Stomach smooth muscle (tissue), 2 donors: Measurements from ENCODE around the gene ENPP7.
A peak's percentile ranks its signal among the peaks of the same experiment; 100 is the strongest.

ENCODE experiments used
- H3K27ac ChIP-seq: one replicate; pipeline ENCODE4 v1.7.0; 2013; ENCODE audit warnings: mild to moderate bottlenecking, low read length, inconsistent platforms
- H3K27me3 ChIP-seq, 2 donors: one replicate each; pipeline ENCODE4 v1.7.0; 2013; ENCODE audit warnings: low read length in 2 of 2; ENCODE audit not compliant: insufficient read depth in 2 of 2, control insufficient read depth in 1 of 2
- H3K36me3 ChIP-seq, 2 donors: one replicate each; pipeline ENCODE4 v1.7.0; 2013; ENCODE audit warnings: low read length in 2 of 2; ENCODE audit not compliant: control insufficient read depth in 2 of 2, insufficient read depth in 2 of 2
- H3K4me1 ChIP-seq: one replicate; pipeline ENCODE4 v1.7.0; 2013; ENCODE audit warnings: low read length; ENCODE audit not compliant: control insufficient read depth, insufficient read depth
- H3K4me3 ChIP-seq, 2 donors: one replicate each; pipeline ENCODE4 v1.7.0; 2013; ENCODE audit warnings: low read length in 2 of 2
- H3K9ac ChIP-seq, 2 donors: one replicate each; pipeline ENCODE4 v1.7.0; 2013; ENCODE audit warnings: low read length in 2 of 2, mild to moderate bottlenecking in 1 of 2
- H3K9me3 ChIP-seq, 2 donors: one replicate each; pipeline ENCODE4 v1.7.0; 2013; ENCODE audit warnings: low read length in 2 of 2; ENCODE audit not compliant: control insufficient read depth in 2 of 2
- donor health status: healthy.
- donor health status: Pancreatic carcinoma.

ENPP7 gene

GRCh38 chr17:79720705-79721292 is 9.9 kb upstream of the ENPP7 start:
- Histone ChIP-seq H3K4me3 (no peak overlapping the region), H3K9me3 (no peaks in the 10 kb centered on the region), H3K27me3 (peaks cover 0 to 11% of the 10 kb centered on the region in 2 donors), H3K9ac (no peak overlapping the region), H3K4me1 (no peaks in the 10 kb centered on the region), H3K27ac (no peak overlapping the region), H3K36me3 (no peaks in the 10 kb centered on the region)

- Histone ChIP-seq H3K4me3 (no peak overlapping the region), H3K27me3 (peaks cover 0 to 4% of the 10 kb centered on the region in 2 donors), H3K9ac (no peak overlapping the region), H3K9me3 (no peaks in the 10 kb centered on the region), H3K4me1 (no peaks in the 10 kb centered on the region), H3K27ac (no peak overlapping the region), H3K36me3 (no peaks in the 10 kb centered on the region)
Observed at GRCh38 chr17:79721993-79722671, 8.6 kb upstream of the ENPP7 start.

GRCh38 chr17:79722787-79723186 is 8.0 kb upstream of the ENPP7 start:
- Histone ChIP-seq H3K36me3 (no peaks in the 10 kb centered on the region), H3K4me3 (no peak overlapping the region), H3K27ac (no peak overlapping the region), H3K9ac (no peak overlapping the region), H3K4me1 (no peaks in the 10 kb centered on the region), H3K27me3 (peaks cover 0 to 4% of the 10 kb centered on the region in 2 donors), H3K9me3 (no peaks in the 10 kb centered on the region)

- H3K4me3 ChIP-seq = peak overlapping the region; percentile 58 to 77
- peaks cover 6% of the 10 kb centered on the region for H3K4me1 ChIP-seq
- H3K27me3 ChIP-seq = no peaks in the 10 kb centered on the region
- H3K27ac ChIP-seq = peak overlapping the region; percentile 2
- H3K36me3 ChIP-seq = no peaks in the 10 kb centered on the region
- H3K9ac ChIP-seq = peak overlapping the region; percentile 41 to 60
- no peaks in the 10 kb centered on the region for H3K9me3 ChIP-seq
Observed at GRCh38 chr17:79728169-79728907, 2.4 kb upstream of the ENPP7 start.

- Histone ChIP-seq H3K4me3 (peak overlapping the region in 1 of 2 donors; percentile 77), H3K9ac (no peak overlapping the region)
Observed at GRCh38 chr17:79728908-79729471, 1.8 kb upstream of the ENPP7 start.

GRCh38 chr17:79729761-79730160 is 982 bp upstream of the ENPP7 start:
- Histone ChIP-seq H3K9me3 (no peaks in the 10 kb centered on the region), H3K9ac (no peak overlapping the region), H3K36me3 (no peaks in the 10 kb centered on the region), H3K4me1 (peaks cover 6% of the 10 kb centered on the region), H3K27ac (no peak overlapping the region), H3K27me3 (no peaks in the 10 kb centered on the region), H3K4me3 (no peak overlapping the region)

More at GRCh38 chr17:79728908-79729471, 1.8 kb upstream of the ENPP7 start:
- Histone ChIP-seq H3K4me1 (peaks cover 6% of the 10 kb centered on the region), H3K36me3 (no peaks in the 10 kb centered on the region), H3K27me3 (no peaks in the 10 kb centered on the region), H3K9me3 (no peaks in the 10 kb centered on the region), H3K27ac (no peak overlapping the region)

GRCh38 chr17:79730437-79730768 is 340 bp upstream of the ENPP7 start:
- H3K4me3 ChIP-seq = no peak overlapping the region
- no peak overlapping the region for H3K9ac ChIP-seq
- H3K27me3 ChIP-seq = peaks cover 0 to under 1% of the 10 kb centered on the region in 2 donors
- no peaks in the 10 kb centered on the region for H3K9me3 ChIP-seq
- no peak overlapping the region for H3K27ac ChIP-seq
- H3K4me1 ChIP-seq = peaks cover 6% of the 10 kb centered on the region
- no peaks in the 10 kb centered on the region for H3K36me3 ChIP-seq

- Histone ChIP-seq H3K36me3 (no peaks in the 10 kb centered on the region), H3K27ac (no peak overlapping the region), H3K27me3 (peaks cover 0 to 2% of the 10 kb centered on the region in 2 donors), H3K4me3 (no peak overlapping the region), H3K4me1 (peaks cover 6% of the 10 kb centered on the region), H3K9ac (no peak overlapping the region), H3K9me3 (no peaks in the 10 kb centered on the region)
Observed at GRCh38 chr17:79732254-79732653, 1.5 kb downstream of the ENPP7 start.

GRCh38 chr17:79732804-79733691 is 2.3 kb downstream of the ENPP7 start:
- no peaks in the 10 kb centered on the region for H3K36me3 ChIP-seq
- peak overlapping the region in 1 of 2 donors; percentile 15 for H3K4me3 ChIP-seq
- H3K9me3 ChIP-seq = no peaks in the 10 kb centered on the region
- H3K4me1 ChIP-seq = peaks cover 6% of the 10 kb centered on the region
- no peak overlapping the region for H3K27ac ChIP-seq
- H3K27me3 ChIP-seq = peaks cover 0 to 2% of the 10 kb centered on the region in 2 donors
- H3K9ac ChIP-seq = no peak overlapping the region

- Histone ChIP-seq H3K36me3 (no peaks in the 10 kb centered on the region), H3K4me3 (no peak overlapping the region), H3K4me1 (peaks cover 5% of the 10 kb centered on the region), H3K9me3 (no peaks in the 10 kb centered on the region), H3K9ac (no peak overlapping the region), H3K27ac (no peak overlapping the region), H3K27me3 (peaks cover 0 to 5% of the 10 kb centered on the region in 2 donors)
Observed at GRCh38 chr17:79733692-79734070, 2.9 kb downstream of the ENPP7 start.
